CD4-positive, alpha-beta T cell treated with Interleukin-15 for 4 hours (primary cell): ENCODE results near the gene ACOX3.

Source experiments
- DNase-seq: peaks from one replicate; pipeline ENCODE4 v3.0.0-alpha.2; 2020; ENCODE audit warnings: low spot score

The ACOX3 gene

DNA sequence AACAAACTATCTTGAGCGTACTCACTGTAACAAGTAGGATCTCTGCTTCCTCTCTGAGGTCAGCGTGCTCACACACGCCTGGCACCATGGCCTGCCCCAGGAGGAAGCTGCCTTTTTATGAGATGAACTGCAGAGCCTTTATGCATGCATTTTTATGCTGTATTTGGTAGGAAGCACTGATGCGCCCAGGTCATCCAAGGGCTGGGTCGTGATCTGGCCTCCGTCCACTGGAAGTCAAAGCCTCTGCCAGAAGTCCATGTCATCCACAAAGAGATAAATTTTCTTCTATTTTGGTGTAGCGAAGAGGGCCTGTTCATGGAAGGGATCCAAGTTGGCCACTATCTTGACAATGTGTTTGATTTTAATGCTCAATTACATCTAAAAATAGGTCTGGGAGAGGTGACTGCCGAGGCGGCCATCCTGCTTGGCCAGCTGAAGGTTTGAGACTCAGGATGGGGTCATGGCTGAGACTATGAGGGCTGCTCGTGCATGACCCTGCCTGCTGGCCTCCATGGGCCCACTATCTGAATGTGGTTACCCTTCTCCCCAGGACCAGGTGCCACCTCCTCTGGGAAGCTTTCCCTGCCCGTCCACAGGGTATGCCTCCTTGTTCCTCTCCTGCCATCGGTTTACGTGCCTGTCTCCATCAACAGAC is 120.7 kb downstream of the ACOX3 start:
- no peak for DNase-seq

DNA sequence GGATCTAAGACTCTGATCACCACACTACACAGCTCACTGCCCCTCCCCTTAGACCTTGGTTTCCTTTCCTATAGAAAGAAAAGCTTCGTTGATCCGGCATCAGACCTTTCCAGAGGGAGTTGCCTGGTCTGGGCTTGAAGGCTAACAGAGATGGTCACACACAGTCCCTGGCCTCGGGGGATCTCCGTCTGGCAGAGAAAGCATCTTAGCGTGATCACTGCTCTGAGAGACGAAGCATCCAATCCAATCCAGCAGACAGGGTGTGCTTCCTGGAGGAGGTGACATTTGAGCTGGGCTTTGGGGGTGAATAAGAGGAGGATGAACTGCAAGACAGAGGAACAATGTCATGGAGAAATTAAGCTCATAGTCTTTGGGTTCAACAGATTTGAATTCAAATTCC is 121.5 kb downstream of the ACOX3 start:
- no peak for DNase-seq

GRCh38 chr4:8318509-8318908 is 122.0 kb downstream of the ACOX3 start:
- DNase-seq = no peak

GRCh38 chr4:8317474-8317873 is 123.0 kb downstream of the ACOX3 start:
- no peak for DNase-seq

GRCh38 chr4:8316911-8317351 is 123.6 kb downstream of the ACOX3 start:
- DNase-seq = no peak
